H9 (cell line): ENCODE measurements around the gene LRP8. TPM values are rescaled to one million over a fixed set of nuclear protein-coding genes. Genes with fewer than 3 reads are reported as not detected.

ENCODE experiments used
- DNase-seq: peaks from one replicate; pipeline ENCODE4 v3.0.0-alpha.2; 2017
- H2AFZ ChIP-seq: one replicate; pipeline ENCODE4 v1.6.1; 2013; ENCODE audit warnings: mild to moderate bottlenecking, low read length, control low read depth, moderate library complexity
- H2AK5ac ChIP-seq: 2 replicates; pipeline ENCODE4 v1.6.1; 2013; ENCODE audit warnings: low read length, control low read depth, mixed read lengths; ENCODE audit not compliant: insufficient read length
- H2BK120ac ChIP-seq: one replicate; pipeline ENCODE4 v1.6.1; 2013; ENCODE audit warnings: low read depth, mild to moderate bottlenecking, low read length, control low read depth, inconsistent platforms; ENCODE audit not compliant: poor library complexity, severe bottlenecking
- H2BK12ac ChIP-seq: 2 replicates; pipeline ENCODE4 v1.6.1; 2013; ENCODE audit warnings: low read length, control low read depth, mixed read lengths, low read depth; ENCODE audit not compliant: insufficient read length
- H2BK15ac ChIP-seq: 2 replicates; pipeline ENCODE4 v1.6.1; 2013; ENCODE audit warnings: low read depth, low read length, control low read depth
- H2BK20ac ChIP-seq: one replicate; pipeline ENCODE4 v1.6.1; 2013; ENCODE audit warnings: low read depth, mild to moderate bottlenecking, low read length, control low read depth, inconsistent platforms; ENCODE audit not compliant: poor library complexity, severe bottlenecking
- H2BK5ac ChIP-seq: 2 replicates; pipeline ENCODE4 v1.6.1; 2013; ENCODE audit warnings: low read length, control low read depth, mixed read lengths; ENCODE audit not compliant: insufficient read length
- H3K14ac ChIP-seq: 2 replicates; pipeline ENCODE4 v1.6.1; 2013; ENCODE audit warnings: low read length, control low read depth; ENCODE audit not compliant: insufficient read depth
- H3K18ac ChIP-seq: 2 replicates; pipeline ENCODE4 v1.6.1; 2013; ENCODE audit warnings: low read depth, mild to moderate bottlenecking, mixed read lengths, low read length, control low read depth; ENCODE audit not compliant: insufficient read length
- H3K23ac ChIP-seq: 2 replicates; pipeline ENCODE4 v1.6.1; 2013; ENCODE audit warnings: low read length, control low read depth, mixed read lengths, low read depth; ENCODE audit not compliant: insufficient read length
- H3K23me2 ChIP-seq: 2 replicates; pipeline ENCODE4 v1.6.1; 2013; ENCODE audit warnings: low read depth, mild to moderate bottlenecking, mixed read lengths, low read length, control low read depth; ENCODE audit not compliant: insufficient read length, poor library complexity, severe bottlenecking
- H3K27ac ChIP-seq: 2 replicates; pipeline ENCODE4 v1.5.1; 2013; ENCODE audit warnings: low read length, control low read depth, mixed read lengths, low read depth; ENCODE audit not compliant: insufficient read length
- H3K27me3 ChIP-seq: 2 replicates; pipeline ENCODE4 v1.6.1; 2013; ENCODE audit warnings: low read length, control low read depth, inconsistent platforms; ENCODE audit not compliant: insufficient read depth
- H3K4ac ChIP-seq: 2 replicates; pipeline ENCODE4 v1.6.1; 2013; ENCODE audit warnings: low read depth, mild to moderate bottlenecking, control low read depth, inconsistent platforms, low read length, moderate library complexity
- H3K4me1 ChIP-seq: 2 replicates; pipeline ENCODE4 v1.6.1; 2013; ENCODE audit warnings: low read length, control low read depth, inconsistent platforms; ENCODE audit not compliant: insufficient read depth
- H3K4me2 ChIP-seq: 2 replicates; pipeline ENCODE4 v1.6.1; 2013; ENCODE audit warnings: low read length, control low read depth, mixed read lengths; ENCODE audit not compliant: insufficient read length, insufficient read depth
- H3K56ac ChIP-seq: 2 replicates; pipeline ENCODE4 v1.6.1; 2013; ENCODE audit warnings: low read depth, mild to moderate bottlenecking, mixed read lengths, low read length, control low read depth; ENCODE audit not compliant: insufficient read length
- H3K79me1 ChIP-seq: 2 replicates; pipeline ENCODE4 v1.6.1; 2013; ENCODE audit warnings: low read depth, mild to moderate bottlenecking, moderate library complexity, low read length, control low read depth, inconsistent platforms; ENCODE audit not compliant: insufficient read depth, poor library complexity, severe bottlenecking
- H3K79me2 ChIP-seq: 2 replicates; pipeline ENCODE4 v1.6.1; 2013; ENCODE audit warnings: low read length, control low read depth, inconsistent platforms; ENCODE audit not compliant: insufficient read depth
- H3K9ac ChIP-seq: 2 replicates; pipeline ENCODE4 v1.6.1; 2013; ENCODE audit warnings: low read length, control low read depth, mixed read lengths; ENCODE audit not compliant: insufficient read length; ENCODE audit errors: extremely low read depth
- H3K9me3 ChIP-seq: one replicate; pipeline ENCODE4 v1.6.1; 2013; ENCODE audit warnings: low read depth, low read length, inconsistent platforms; ENCODE audit not compliant: control insufficient read depth
- H3T11ph ChIP-seq: one replicate; pipeline ENCODE4 v1.6.1; 2013; ENCODE audit warnings: mild to moderate bottlenecking, low read length, control low read depth, inconsistent platforms
- H4K20me1 ChIP-seq: one replicate; pipeline ENCODE4 v1.6.1; 2013; ENCODE audit not compliant: control insufficient read depth, insufficient read length, insufficient read depth
- H4K5ac ChIP-seq: 2 replicates; pipeline ENCODE4 v1.6.1; 2013; ENCODE audit warnings: low read depth, mild to moderate bottlenecking, mixed read lengths, low read length, control low read depth; ENCODE audit not compliant: insufficient read length
- H4K8ac ChIP-seq: replicated peaks from 2 replicates; pipeline ENCODE4 v1.6.1; 2013; ENCODE audit warnings: low read length, control low read depth, mixed read lengths, low read depth; ENCODE audit not compliant: insufficient read length
- H4K91ac ChIP-seq: 2 replicates; pipeline ENCODE4 v1.6.1; 2013; ENCODE audit warnings: low read depth, mild to moderate bottlenecking, moderate library complexity, mixed read lengths, low read length, control low read depth; ENCODE audit not compliant: insufficient read length
- H3K27ac Mint-ChIP-seq, 3 experiments: 2 replicates in 2 of 3; 3 replicates in 1 of 3; pipeline ENCODE4 v1.8.0; 2020 to 2021; ENCODE audit warnings: mixed read lengths in 3 of 3, mild to moderate bottlenecking in 1 of 3, moderate library complexity in 1 of 3
- H3K27me3 Mint-ChIP-seq: 2 replicates; pipeline ENCODE4 v1.8.0; 2021; ENCODE audit warnings: low read depth, mild to moderate bottlenecking, moderate library complexity, mixed read lengths
- H3K36me3 Mint-ChIP-seq, 3 experiments: 2 replicates in 2 of 3; 3 replicates in 1 of 3; pipeline ENCODE4 v1.8.0; 2020 to 2021; ENCODE audit warnings: low read depth in 3 of 3, mixed read lengths in 3 of 3; ENCODE audit not compliant: insufficient read depth in 1 of 3
- H3K4me1 Mint-ChIP-seq, 2 experiments: 2 replicates each; pipeline ENCODE4 v1.8.0; 2020; ENCODE audit warnings: mixed read lengths in 2 of 2
- H3K4me3 Mint-ChIP-seq, 2 experiments: 2 replicates in 1 of 2; 3 replicates in 1 of 2; pipeline ENCODE4 v1.8.0; 2020 to 2021; ENCODE audit warnings: mild to moderate bottlenecking in 2 of 2, mixed read lengths in 2 of 2, moderate library complexity in 1 of 2
- H3K9me3 Mint-ChIP-seq, 2 experiments: 2 replicates in 1 of 2; 3 replicates in 1 of 2; pipeline ENCODE4 v1.8.0; 2020; ENCODE audit warnings: mild to moderate bottlenecking in 2 of 2, mixed read lengths in 2 of 2, moderate library complexity in 1 of 2
- WGBS: extraction: QIAGEN DNeasy Blood & Tissue Kit; methylation state at CpG from one replicate; pipeline ENCODE4 v1.1.7; 2013; ENCODE audit warnings: missing lambda C conversion rate, low lambda C conversion rate, mixed read lengths; ENCODE audit not compliant: insufficient read length; ENCODE audit errors: extremely low coverage; 5-methylcytosine and 5-hydroxymethylcytosine counted together
- total RNA-seq: library from RNA; stranded (reverse); gene quantifications from 2 replicates; pipeline ENCODE4 v1.2.1, GENCODE V29; 2021
- TF ChIP-seq, protein P1 (sequence below): fragments of 200-600 bp; sonication (generic); conservative IDR thresholded peaks from 3 replicates; pipeline ENCODE4 v1.8.0; 2021; ENCODE audit warnings: antibody characterized with exemption, mild to moderate bottlenecking

Gene LRP8
- total RNA-seq, 1 experiment from 2014 or later = 78.6 TPM

DNA sequence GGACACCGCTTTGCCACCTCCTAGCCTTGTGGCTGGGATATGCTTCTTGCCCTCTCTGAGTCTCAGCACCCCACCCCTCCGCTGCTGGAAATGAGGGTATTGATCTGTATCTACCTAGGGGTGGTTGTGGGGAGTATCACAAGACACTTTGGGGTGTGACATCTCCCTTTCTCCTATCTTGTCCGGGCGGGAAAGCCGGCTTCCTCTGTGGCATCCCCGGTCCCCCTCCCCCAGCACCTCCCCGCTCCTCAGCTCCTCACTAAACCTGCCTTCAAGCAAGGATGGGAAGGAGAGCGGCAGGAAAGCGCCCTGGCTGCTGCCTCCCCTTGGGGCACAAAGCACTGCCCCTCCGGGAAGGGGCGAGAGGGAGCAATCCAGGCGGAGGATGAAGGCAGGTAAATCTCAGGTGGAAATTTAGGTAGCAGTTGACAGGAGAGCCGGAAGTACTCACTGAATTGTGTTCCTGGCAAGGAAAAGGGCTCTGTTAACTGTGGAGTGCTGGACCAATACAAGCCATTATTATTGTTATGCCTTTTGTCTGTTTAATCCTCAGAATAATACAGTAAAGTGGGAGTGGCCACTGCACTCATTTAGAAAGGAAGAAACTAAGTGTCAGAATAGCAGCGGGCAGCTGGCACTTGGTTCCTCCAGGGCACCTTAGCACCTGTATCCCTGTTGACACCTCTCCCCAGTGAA, 49.0 kb upstream of the LRP8 start:
- peaks cover 23 to 31% of the 10 kb centered on the region in 2 experiments for H3K4me1 Mint-ChIP-seq
- H2BK5ac ChIP-seq = no peak overlapping the region
- H3K23ac ChIP-seq = no peak overlapping the region
- H3K56ac ChIP-seq = no peak overlapping the region
- no peak overlapping the region for H2AK5ac ChIP-seq
- no peak overlapping the region for H3K9ac ChIP-seq
- no peak overlapping the region for H4K91ac ChIP-seq
- no peak overlapping the region for H2BK12ac ChIP-seq
- peaks cover 2% of the 10 kb centered on the region; the same call in 1 of the 2 replicates for H3K4me1 ChIP-seq
- H3K4me3 Mint-ChIP-seq = no peak overlapping the region
- H3K36me3 Mint-ChIP-seq = no peaks in the 10 kb centered on the region
- no peaks in the 10 kb centered on the region; a peak in 1 of 5 replicates for H3K9me3 Mint-ChIP-seq
- no peaks in the 10 kb centered on the region for H3K23me2 ChIP-seq
- no peak overlapping the region for H3T11ph ChIP-seq
- no peak overlapping the region for H3K27ac ChIP-seq
- TF ChIP-seq, protein P1, sequence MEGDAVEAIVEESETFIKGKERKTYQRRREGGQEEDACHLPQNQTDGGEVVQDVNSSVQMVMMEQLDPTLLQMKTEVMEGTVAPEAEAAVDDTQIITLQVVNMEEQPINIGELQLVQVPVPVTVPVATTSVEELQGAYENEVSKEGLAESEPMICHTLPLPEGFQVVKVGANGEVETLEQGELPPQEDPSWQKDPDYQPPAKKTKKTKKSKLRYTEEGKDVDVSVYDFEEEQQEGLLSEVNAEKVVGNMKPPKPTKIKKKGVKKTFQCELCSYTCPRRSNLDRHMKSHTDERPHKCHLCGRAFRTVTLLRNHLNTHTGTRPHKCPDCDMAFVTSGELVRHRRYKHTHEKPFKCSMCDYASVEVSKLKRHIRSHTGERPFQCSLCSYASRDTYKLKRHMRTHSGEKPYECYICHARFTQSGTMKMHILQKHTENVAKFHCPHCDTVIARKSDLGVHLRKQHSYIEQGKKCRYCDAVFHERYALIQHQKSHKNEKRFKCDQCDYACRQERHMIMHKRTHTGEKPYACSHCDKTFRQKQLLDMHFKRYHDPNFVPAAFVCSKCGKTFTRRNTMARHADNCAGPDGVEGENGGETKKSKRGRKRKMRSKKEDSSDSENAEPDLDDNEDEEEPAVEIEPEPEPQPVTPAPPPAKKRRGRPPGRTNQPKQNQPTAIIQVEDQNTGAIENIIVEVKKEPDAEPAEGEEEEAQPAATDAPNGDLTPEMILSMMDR = no peak
- peak; percentile 36 for DNase-seq
- no peak overlapping the region for H3K18ac ChIP-seq
- H4K20me1 ChIP-seq = no peaks in the 10 kb centered on the region
- no peak overlapping the region; a peak in 2 of 7 replicates for H3K27ac Mint-ChIP-seq
- no peak overlapping the region for H3K4me2 ChIP-seq
- no peaks in the 10 kb centered on the region for H3K9me3 ChIP-seq
- H3K79me2 ChIP-seq = no peaks in the 10 kb centered on the region
- no peaks in the 10 kb centered on the region for H3K79me1 ChIP-seq
- H2BK120ac ChIP-seq = no peak overlapping the region
- no peak overlapping the region for H3K14ac ChIP-seq
- H2BK15ac ChIP-seq = no peak overlapping the region
- H3K4ac ChIP-seq = no peak overlapping the region
- no peak overlapping the region for H2BK20ac ChIP-seq
- no peaks in the 10 kb centered on the region; the same call in 1 of the 2 replicates for H3K27me3 ChIP-seq
- no peak overlapping the region for H4K8ac ChIP-seq
- H3K27me3 Mint-ChIP-seq = peaks cover 43% of the 10 kb centered on the region
- no peak overlapping the region for H2AFZ ChIP-seq
- H4K5ac ChIP-seq = no peak overlapping the region
- WGBS = no CpG with 5 or more reads among the region's 14 CpGs
